MCF 10A (cell line): ENCODE results near the gene CCDC30. TPM values are rescaled to one million over a fixed set of nuclear protein-coding genes. Genes with fewer than 3 reads are reported as not detected.

ENCODE experiments used
- BruUV-seq: library from RNA; stranded (reverse); fragments of 400-500 nt; replicated peaks from 2 replicates; lab custom pipeline; 2021; lab: Mats Ljungman, UMichigan
- CTCF ChIA-PET: fragments of 300-600 bp; sonication (Branson Sonifier 250); formaldehyde crosslinking; extraction: SDS; loops from one replicate; lab custom pipeline; 2021; ENCODE audit warnings: antibody characterized with exemption, inconsistent platforms; lab: Yijun Ruan, JAX
- POLR2A ChIA-PET: fragments of 300-600, 350-650 bp; sonication (Branson Sonifier 250); formaldehyde crosslinking; extraction: SDS; loops from one replicate; lab custom pipeline; 2020; ENCODE audit warnings: antibody characterized with exemption, inconsistent platforms; lab: Yijun Ruan, JAX
- DNase-seq: peaks from one replicate; pipeline ENCODE4 v3.0.0-alpha.2; 2018; ENCODE audit not compliant: unreplicated experiment
- H3K27ac Mint-ChIP-seq: one replicate; pipeline ENCODE4 v1.8.0; 2022; ENCODE audit warnings: mild to moderate bottlenecking, low read depth, mixed read lengths; ENCODE audit not compliant: unreplicated experiment
- H3K27me3 Mint-ChIP-seq: one replicate; pipeline ENCODE4 v1.8.0; 2022; ENCODE audit warnings: mixed read lengths; ENCODE audit not compliant: insufficient read depth, unreplicated experiment
- H3K36me3 Mint-ChIP-seq: one replicate; pipeline ENCODE4 v1.8.0; 2022; ENCODE audit warnings: mild to moderate bottlenecking, moderate library complexity, mixed read lengths; ENCODE audit not compliant: insufficient read depth, unreplicated experiment
- H3K4me1 Mint-ChIP-seq: one replicate; pipeline ENCODE4 v1.8.0; 2022; ENCODE audit warnings: mixed read lengths; ENCODE audit not compliant: insufficient read depth, unreplicated experiment
- H3K4me3 Mint-ChIP-seq: one replicate; pipeline ENCODE4 v1.8.0; 2022; ENCODE audit warnings: mild to moderate bottlenecking, moderate library complexity, mixed read lengths; ENCODE audit not compliant: unreplicated experiment
- H3K9me3 Mint-ChIP-seq: one replicate; pipeline ENCODE4 v1.8.0; 2022; ENCODE audit warnings: mixed read lengths; ENCODE audit not compliant: unreplicated experiment
- intact Hi-C: fragments of 100-400 bp; cut with micrococcal nuclease; formaldehyde crosslinking; loops from 2 replicates; pipeline ENCODE4 v1.14.1; 2022
- total RNA-seq: library from RNA; stranded (reverse); gene quantifications from 2 replicates; pipeline ENCODE4 v1.2.3, GENCODE V29; 2022
- TF ChIP-seq, protein P1 (sequence below): fragments of 200-600 bp; IDR thresholded peaks from one replicate; pipeline ENCODE4 v1.8.0; 2022; ENCODE audit warnings: antibody characterized with exemption, mild to moderate bottlenecking; ENCODE audit not compliant: unreplicated experiment

Gene CCDC30
- total RNA-seq, 1 experiment from 2014 or later, result 2.2 TPM

DNA sequence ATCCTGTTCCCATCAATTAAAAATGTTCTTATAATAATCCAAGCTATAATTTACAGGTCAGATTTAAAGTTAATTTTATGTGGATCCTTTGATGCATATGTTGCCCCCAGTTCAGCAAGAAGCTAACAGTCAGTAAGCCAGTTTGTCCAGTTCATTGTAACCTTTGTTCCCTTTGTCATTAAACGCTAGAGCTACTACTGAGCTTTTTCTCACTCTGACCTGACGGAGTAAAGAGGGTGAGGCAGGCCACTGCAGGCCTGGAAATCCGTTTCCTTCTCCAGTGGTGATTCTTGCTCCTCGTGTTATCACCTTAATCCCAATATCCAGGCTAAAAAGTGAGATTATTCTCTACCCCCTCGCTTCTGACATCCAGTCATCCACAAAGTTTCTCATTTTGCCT is 229.4 kb downstream of the CCDC30 start:
- intact Hi-C loops, result no loop called here
- peaks cover 35% of the 10 kb centered on the region for H3K4me1 Mint-ChIP-seq
- no peaks in the 10 kb centered on the region for H3K9me3 Mint-ChIP-seq
- POLR2A ChIA-PET, result interaction anchor here (0.6 to 6.8 kb wide), 6 partner anchors 10 to 259 kb away, joined by 3 to 78 read pairs (median 3); partner anchors contain the start of genes YBX1 and ZNF691
- H3K36me3 Mint-ChIP-seq, result peaks cover 64% of the 10 kb centered on the region
- TF ChIP-seq, protein P1, sequence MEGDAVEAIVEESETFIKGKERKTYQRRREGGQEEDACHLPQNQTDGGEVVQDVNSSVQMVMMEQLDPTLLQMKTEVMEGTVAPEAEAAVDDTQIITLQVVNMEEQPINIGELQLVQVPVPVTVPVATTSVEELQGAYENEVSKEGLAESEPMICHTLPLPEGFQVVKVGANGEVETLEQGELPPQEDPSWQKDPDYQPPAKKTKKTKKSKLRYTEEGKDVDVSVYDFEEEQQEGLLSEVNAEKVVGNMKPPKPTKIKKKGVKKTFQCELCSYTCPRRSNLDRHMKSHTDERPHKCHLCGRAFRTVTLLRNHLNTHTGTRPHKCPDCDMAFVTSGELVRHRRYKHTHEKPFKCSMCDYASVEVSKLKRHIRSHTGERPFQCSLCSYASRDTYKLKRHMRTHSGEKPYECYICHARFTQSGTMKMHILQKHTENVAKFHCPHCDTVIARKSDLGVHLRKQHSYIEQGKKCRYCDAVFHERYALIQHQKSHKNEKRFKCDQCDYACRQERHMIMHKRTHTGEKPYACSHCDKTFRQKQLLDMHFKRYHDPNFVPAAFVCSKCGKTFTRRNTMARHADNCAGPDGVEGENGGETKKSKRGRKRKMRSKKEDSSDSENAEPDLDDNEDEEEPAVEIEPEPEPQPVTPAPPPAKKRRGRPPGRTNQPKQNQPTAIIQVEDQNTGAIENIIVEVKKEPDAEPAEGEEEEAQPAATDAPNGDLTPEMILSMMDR, result no peak
- no peak overlapping the region for H3K4me3 Mint-ChIP-seq
- CTCF ChIA-PET, result interaction anchor here (0.5 to 1.7 kb wide), 8 partner anchors 8 to 463 kb away, joined by 3 to 7 read pairs (median 4); no protein-coding TSS in a partner anchor
- H3K27me3 Mint-ChIP-seq, result no peaks in the 10 kb centered on the region
- BruUV-seq, result no TSS peak
- peak overlapping the region; percentile 65 for H3K27ac Mint-ChIP-seq
- DNase-seq, result no peak

DNA sequence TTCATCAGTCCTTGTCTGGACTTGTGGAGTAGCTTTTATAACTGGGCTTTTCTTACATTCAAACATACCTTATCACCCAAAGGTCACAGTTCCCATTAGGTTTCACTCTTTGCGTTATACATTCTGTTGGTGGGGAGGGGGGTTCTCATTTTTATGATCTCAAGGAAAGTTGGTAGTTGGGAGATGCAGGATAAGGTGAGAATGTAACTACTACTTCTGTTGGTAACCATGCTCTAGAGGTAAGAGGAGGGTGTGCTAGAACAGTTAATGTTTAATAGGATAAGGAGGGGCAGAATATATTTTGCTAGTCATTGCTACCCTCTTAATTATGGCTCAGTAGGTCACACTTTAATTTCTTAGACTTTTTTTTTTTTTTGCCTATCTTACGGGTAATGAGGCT is 229.8 kb downstream of the CCDC30 start:
- POLR2A ChIA-PET, result interaction anchor here (0.6 to 6.8 kb wide), 5 partner anchors 9 to 259 kb away, joined by 3 to 78 read pairs (median 3); partner anchors contain the start of genes YBX1 and ZNF691
- Mint-ChIP-seq H3K36me3 (peaks cover 65% of the 10 kb centered on the region), H3K9me3 (no peaks in the 10 kb centered on the region), H3K27me3 (no peaks in the 10 kb centered on the region), H3K4me3 (no peak overlapping the region), H3K4me1 (peaks cover 30% of the 10 kb centered on the region), H3K27ac (peak overlapping the region; percentile 65)
- no TSS peak for BruUV-seq
- intact Hi-C loops, result no loop called here
- no peak for DNase-seq
- TF ChIP-seq, protein P1, result no peak
- CTCF ChIA-PET, result interaction anchor here (0.5 to 1.7 kb wide), 5 partner anchors 9 to 229 kb away, joined by 3 to 7 read pairs (median 4); no protein-coding TSS in a partner anchor

DNA sequence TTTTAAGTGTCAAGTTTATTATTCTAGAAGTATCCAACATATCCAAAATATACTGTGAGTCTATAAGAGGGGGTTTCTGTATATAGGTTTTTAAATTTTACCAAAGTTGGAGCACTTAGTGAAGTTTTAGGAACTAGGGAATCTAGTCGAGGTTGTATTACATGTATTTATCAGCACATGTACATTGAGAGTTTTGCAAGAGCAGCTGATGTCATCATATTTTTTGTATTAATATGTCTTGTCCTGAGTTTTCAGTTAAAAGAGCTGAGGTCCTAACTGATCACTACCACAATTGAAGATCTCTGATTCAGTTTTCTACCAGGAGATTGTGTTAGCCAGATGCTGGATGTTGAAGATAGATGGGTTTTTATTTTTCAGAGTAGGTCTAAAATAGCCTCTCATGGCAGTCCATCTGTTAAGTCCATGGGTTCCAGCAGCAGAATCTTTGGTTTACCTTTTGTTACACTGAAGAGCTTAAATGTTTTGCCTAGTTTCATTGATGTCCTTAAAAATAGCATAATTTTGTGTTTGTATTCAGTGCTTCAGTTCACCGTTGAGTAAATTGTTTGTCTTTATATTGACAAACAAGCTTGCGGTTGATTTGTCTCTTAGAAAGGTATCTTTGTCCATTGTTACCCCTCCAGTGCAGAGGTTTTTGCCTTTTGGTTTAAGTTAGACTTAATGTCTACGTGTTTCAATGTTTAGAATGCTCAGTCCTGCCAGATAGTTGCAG is 235.2 kb downstream of the CCDC30 start:
- ChIA-PET CTCF (interaction anchor here (0.6 kb wide), 1 partner anchor 49 kb away, joined by 3 read pairs; no protein-coding TSS in a partner anchor), POLR2A (interaction anchor here (0.6 to 3.0 kb wide), 5 partner anchors 12 to 270 kb away, joined by 3 to 16 read pairs (median 5); partner anchors contain the start of genes C1orf50, P3H1 and YBX1)
- H3K4me3 Mint-ChIP-seq, result no peak overlapping the region
- TF ChIP-seq, protein P1, result no peak
- peaks cover 100% of the 10 kb centered on the region for H3K36me3 Mint-ChIP-seq
- peaks cover 13% of the 10 kb centered on the region for H3K4me1 Mint-ChIP-seq
- no peaks in the 10 kb centered on the region for H3K9me3 Mint-ChIP-seq
- H3K27me3 Mint-ChIP-seq, result no peaks in the 10 kb centered on the region
- no peak for DNase-seq
- BruUV-seq, result no TSS peak
- no peak overlapping the region for H3K27ac Mint-ChIP-seq
- intact Hi-C loops, result no loop called here

DNA sequence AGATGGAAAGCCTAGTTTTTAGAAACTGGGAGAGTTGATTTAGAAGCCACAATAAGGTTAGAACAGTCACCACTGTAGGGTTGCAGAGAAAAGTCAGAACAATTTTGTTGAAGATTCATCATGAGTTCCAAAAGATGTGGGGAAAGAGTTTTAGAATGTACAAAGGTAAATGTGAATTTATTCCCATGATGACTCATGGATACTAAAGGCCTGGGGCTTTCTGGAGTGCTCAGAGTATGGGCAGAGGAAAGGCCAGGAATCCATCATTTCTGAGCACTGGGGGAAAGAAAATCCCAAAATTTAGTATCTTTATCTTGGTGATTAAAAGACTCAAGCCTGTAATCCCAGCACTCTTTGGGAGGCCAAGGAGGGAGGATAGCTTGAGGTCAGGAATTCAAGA is 236.9 kb downstream of the CCDC30 start:
- DNase-seq, result peak; percentile 27
- Mint-ChIP-seq H3K27ac (peak overlapping the region; percentile 32), H3K9me3 (no peaks in the 10 kb centered on the region), H3K4me1 (peaks cover 13% of the 10 kb centered on the region), H3K27me3 (no peaks in the 10 kb centered on the region), H3K36me3 (peaks cover 100% of the 10 kb centered on the region), H3K4me3 (no peak overlapping the region)
- CTCF ChIA-PET, result no interaction called here
- TF ChIP-seq, protein P1, result no peak
- intact Hi-C loops, result no loop called here
- no TSS peak for BruUV-seq
- POLR2A ChIA-PET, result interaction anchor here (1.9 kb wide), 1 partner anchor 18 kb away, joined by 11 read pairs; the partner anchor contains the start of gene YBX1
